Measurements from ENCODE around the gene TMEM138.
A peak's percentile ranks its signal among the peaks of the same experiment; 100 is the strongest.

Gene TMEM138

DNA sequence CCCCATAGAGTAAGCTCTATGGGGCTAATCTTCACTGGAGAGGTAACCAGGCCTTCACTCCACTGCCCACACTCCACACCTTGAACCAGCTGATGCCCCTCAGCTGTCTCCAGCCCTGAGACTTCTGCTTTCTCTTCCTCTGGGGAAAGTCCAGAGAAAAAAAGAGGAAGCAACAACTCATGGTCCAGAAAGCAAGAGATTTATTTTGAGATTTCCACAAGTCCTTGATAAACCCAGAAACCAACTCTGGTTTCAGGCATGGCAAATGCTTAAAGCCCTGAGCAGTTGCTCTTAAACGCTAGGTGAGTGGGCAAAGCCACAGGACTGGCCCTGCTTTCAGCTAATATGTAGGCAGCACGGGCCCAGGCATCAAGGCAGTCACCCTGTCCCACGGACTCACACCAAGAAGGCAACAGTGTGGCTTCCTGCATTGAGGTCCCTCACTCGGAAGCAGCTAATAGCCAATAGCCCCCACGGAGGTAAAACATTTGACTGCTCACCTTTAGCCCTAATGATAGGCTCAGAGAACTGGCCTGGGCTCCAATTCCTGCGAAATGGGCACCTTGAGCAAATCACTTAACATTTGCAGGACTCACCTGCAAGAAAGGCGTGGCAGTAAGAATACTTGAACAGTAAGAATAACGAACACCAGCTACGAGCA is 4.8 kb upstream of the TMEM138 start:
- DNase-seq (ENCODE audit: extremely low spot score), result no peak
- ChIA-PET CTCF (interaction anchor here (0.8 kb wide), 1 partner anchor 21 kb away, joined by 3 read pairs; no protein-coding TSS in a partner anchor), POLR2A (interaction anchor here (1.3 kb wide), 1 partner anchor 23 kb away, joined by 3 read pairs; no protein-coding TSS in a partner anchor)
- TF ChIP-seq SP1 (IDR thresholded peaks at IDR 0.05), result no peak
- no peak for TF ChIP-seq BHLHE40 (IDR thresholded peaks at IDR 0.05; ENCODE audit: borderline replicate concordance)
- TF ChIP-seq, protein P1, sequence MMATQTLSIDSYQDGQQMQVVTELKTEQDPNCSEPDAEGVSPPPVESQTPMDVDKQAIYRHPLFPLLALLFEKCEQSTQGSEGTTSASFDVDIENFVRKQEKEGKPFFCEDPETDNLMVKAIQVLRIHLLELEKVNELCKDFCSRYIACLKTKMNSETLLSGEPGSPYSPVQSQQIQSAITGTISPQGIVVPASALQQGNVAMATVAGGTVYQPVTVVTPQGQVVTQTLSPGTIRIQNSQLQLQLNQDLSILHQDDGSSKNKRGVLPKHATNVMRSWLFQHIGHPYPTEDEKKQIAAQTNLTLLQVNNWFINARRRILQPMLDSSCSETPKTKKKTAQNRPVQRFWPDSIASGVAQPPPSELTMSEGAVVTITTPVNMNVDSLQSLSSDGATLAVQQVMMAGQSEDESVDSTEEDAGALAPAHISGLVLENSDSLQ (IDR thresholded peaks at IDR 0.05), result no peak
- no peak for TF ChIP-seq FOXK2 (IDR thresholded peaks at IDR 0.05)
- no peak for TF ChIP-seq LEF1 (IDR thresholded peaks at IDR 0.05; ENCODE audit: borderline replicate concordance)
- no peak for TF ChIP-seq TARDBP (IDR thresholded peaks at IDR 0.05)
- TF ChIP-seq FOXA1 (IDR thresholded peaks at IDR 0.05), result no peak
- TF ChIP-seq NFRKB (IDR thresholded peaks at IDR 0.05), result no peak
- TF ChIP-seq CTBP1 (IDR thresholded peaks at IDR 0.05; ENCODE audit: borderline replicate concordance), result no peak
- no peak for TF ChIP-seq ZNF384 (IDR thresholded peaks at IDR 0.05)
- no peak for TF ChIP-seq SUZ12 (IDR thresholded peaks at IDR 0.05)
- TF ChIP-seq ARNT (IDR thresholded peaks at IDR 0.05), result no peak
- TF ChIP-seq HDGF (IDR thresholded peaks at IDR 0.05; ENCODE audit: borderline replicate concordance), result no peak
- no peak for TF ChIP-seq ELF4 (IDR thresholded peaks at IDR 0.05)
- no peak for TF ChIP-seq L3MBTL2 (conservative IDR thresholded peaks at IDR 0.05)

DNA sequence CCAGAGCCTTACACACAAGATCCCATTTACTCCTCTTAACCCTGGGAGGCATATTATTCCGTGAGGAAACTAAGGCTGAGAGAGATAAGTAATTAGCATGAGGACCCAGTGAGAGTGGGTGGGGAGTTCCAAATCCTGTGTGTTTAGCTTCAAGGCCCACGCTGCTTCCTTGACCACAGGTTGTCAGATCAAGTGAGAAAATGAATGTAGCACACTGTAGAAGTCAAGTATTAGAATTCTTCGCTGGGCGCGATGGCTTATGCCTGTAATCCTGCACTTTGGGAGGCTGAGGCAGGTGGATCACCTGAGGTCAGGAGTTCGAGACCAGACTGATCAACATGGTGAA is 4.3 kb upstream of the TMEM138 start:
- CTCF ChIA-PET, result interaction anchor here (0.8 kb wide), 1 partner anchor 22 kb away, joined by 3 read pairs; no protein-coding TSS in a partner anchor
- TF ChIP-seq BHLHE40 (IDR thresholded peaks at IDR 0.05; ENCODE audit: borderline replicate concordance) (no peak), SP1 (IDR thresholded peaks at IDR 0.05) (no peak)
- TF ChIP-seq, protein P1 (IDR thresholded peaks at IDR 0.05), result no peak
- no peak for DNase-seq (ENCODE audit: extremely low spot score)
- POLR2A ChIA-PET, result interaction anchor here (1.3 kb wide), 1 partner anchor 24 kb away, joined by 3 read pairs; no protein-coding TSS in a partner anchor

DNA sequence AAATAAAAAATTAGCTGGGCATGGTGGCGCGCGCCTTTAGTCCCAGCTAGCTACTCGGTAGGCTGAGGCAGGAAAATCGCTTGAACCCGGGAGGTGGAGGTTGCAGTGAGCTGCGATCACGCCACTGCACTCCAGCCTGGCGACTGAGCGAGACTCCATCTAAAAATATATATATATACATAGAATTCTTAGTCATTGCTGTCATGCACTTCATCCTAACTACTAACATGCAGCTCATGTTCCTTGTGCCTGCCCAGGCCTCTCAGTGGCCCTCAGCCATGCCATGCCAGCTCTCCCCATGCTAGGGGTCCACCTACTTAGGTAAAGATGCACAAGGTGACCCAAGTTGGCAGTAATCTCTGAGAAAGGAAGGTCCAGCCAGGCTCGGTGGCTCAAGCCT is 3.6 kb upstream of the TMEM138 start:
- ChIA-PET CTCF (no interaction called here), POLR2A (no interaction called here)
- DNase-seq (ENCODE audit: extremely low spot score), result no peak
- TF ChIP-seq FOXA1 (IDR thresholded peaks at IDR 0.05) (no peak), FOXK2 (IDR thresholded peaks at IDR 0.05) (no peak), ARNT (IDR thresholded peaks at IDR 0.05) (no peak), NFRKB (IDR thresholded peaks at IDR 0.05) (no peak), TARDBP (IDR thresholded peaks at IDR 0.05) (no peak), CTBP1 (IDR thresholded peaks at IDR 0.05; ENCODE audit: borderline replicate concordance) (no peak), SUZ12 (IDR thresholded peaks at IDR 0.05) (no peak)

DNA sequence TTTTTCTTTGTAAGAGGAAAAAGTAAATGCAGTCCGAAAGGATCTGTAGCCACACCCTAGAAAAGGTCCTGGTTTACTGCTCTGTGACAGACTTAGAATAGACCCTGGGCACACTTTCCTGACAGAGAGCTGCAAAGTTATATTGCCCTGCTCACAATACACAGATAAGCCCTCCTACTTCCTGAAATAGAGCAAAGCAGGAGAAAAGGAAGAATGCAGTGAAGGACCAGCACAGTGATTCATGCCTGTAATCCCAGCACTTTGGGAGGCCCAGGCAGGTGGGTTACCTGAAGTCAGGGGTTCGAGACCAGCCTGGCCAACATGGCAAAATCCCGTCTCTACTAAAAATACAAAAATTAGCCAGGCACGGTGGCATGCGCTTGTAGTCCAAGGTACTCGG is 2.7 kb upstream of the TMEM138 start:
- POLR2A ChIA-PET, result interaction anchor here (0.9 to 5.0 kb wide), 4 partner anchors 10 to 70 kb away, joined by 3 to 103 read pairs (median 52); partner anchors contain the start of genes CPSF7, DDB1, SDHAF2 and TKFC
- TF ChIP-seq BHLHE40 (IDR thresholded peaks at IDR 0.05; ENCODE audit: borderline replicate concordance), result no peak
- TF ChIP-seq ARNT (IDR thresholded peaks at IDR 0.05), result no peak
- DNase-seq (ENCODE audit: extremely low spot score), result no peak
- CTCF ChIA-PET, result interaction anchor here (0.7 to 1.6 kb wide), 2 partner anchors 8 to 23 kb away, joined by 3 to 5 read pairs; no protein-coding TSS in a partner anchor

DNA sequence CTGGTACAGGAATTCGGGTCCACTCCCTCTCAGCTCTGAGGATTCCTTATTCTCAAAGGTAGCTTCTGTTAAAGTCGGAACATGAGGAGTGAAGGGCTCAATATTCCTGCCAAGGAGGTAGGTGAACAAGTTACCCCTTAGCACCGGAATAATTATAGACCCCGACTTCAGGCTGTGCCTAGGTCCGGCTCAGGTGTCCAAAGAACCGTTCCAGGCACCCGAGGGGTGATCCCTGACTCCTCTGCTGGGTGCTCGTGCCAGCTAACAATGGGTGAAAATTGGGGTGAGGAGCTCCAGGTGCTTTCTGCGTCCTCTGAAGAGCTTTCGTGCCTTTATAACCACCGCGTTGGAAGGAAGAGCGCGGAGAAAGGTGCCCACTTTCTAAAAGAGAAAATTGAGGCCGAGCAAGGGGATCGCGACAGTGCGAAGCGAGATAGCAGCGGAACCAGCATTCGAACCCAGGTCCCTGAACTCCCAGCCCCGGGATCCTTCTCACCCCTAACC is 885 bp upstream of the TMEM138 start:
- no peak for TF ChIP-seq ARNT (IDR thresholded peaks at IDR 0.05)
- no peak for TF ChIP-seq ZNF384 (IDR thresholded peaks at IDR 0.05)
- no peak for TF ChIP-seq HDGF (IDR thresholded peaks at IDR 0.05; ENCODE audit: borderline replicate concordance)
- no peak for TF ChIP-seq FOXK2 (IDR thresholded peaks at IDR 0.05)
- TF ChIP-seq SP1 (IDR thresholded peaks at IDR 0.05), result no peak
- TF ChIP-seq BHLHE40 (IDR thresholded peaks at IDR 0.05; ENCODE audit: borderline replicate concordance), result no peak
- TF ChIP-seq ELF4 (IDR thresholded peaks at IDR 0.05), result no peak
- TF ChIP-seq FOXA1 (IDR thresholded peaks at IDR 0.05), result no peak
- TF ChIP-seq TARDBP (IDR thresholded peaks at IDR 0.05), result no peak
- TF ChIP-seq SUZ12 (IDR thresholded peaks at IDR 0.05), result no peak
- no peak for TF ChIP-seq NFRKB (IDR thresholded peaks at IDR 0.05)
- TF ChIP-seq FOXM1 (IDR thresholded peaks at IDR 0.05; ENCODE audit: borderline replicate concordance), result no peak
- TF ChIP-seq, protein P1 (IDR thresholded peaks at IDR 0.05), result no peak
- TF ChIP-seq LEF1 (IDR thresholded peaks at IDR 0.05; ENCODE audit: borderline replicate concordance), result no peak
- TF ChIP-seq CTBP1 (IDR thresholded peaks at IDR 0.05; ENCODE audit: borderline replicate concordance), result no peak
- no peak for DNase-seq (ENCODE audit: extremely low spot score)
- ChIA-PET CTCF (interaction anchor here (3.5 kb wide), 1 partner anchor 25 kb away, joined by 26 read pairs; no protein-coding TSS in a partner anchor), POLR2A (interaction anchor here (1.0 to 5.0 kb wide), 15 partner anchors 12 to 206 kb away, joined by 3 to 103 read pairs (median 10); partner anchors contain the start of genes CPSF7, DDB1, SDHAF2 and TKFC)

DNA sequence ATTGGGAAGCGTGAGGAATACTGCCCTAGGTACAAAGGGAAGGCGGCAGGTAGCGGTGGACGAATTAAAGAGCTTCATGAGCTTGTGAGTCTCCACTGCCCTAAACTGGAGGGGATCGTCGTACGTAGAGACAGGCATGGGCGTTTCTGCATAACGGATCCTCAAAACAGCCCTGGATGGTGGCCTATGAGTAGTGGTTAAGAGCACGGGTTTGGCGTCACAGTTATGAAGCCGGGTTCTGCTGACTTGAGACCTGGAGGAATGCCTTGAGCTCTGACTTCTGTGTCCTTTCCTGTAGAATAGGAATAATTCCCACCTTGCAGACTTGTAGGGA is 335 bp downstream of the TMEM138 start:
- ChIA-PET POLR2A (interaction anchor here (0.8 to 5.0 kb wide), 19 partner anchors 8 to 205 kb away, joined by 3 to 103 read pairs (median 6); partner anchors contain the start of genes CPSF7, DDB1, SDHAF2 and TKFC), CTCF (interaction anchor here (0.9 to 3.5 kb wide), 3 partner anchors 22 to 29 kb away, joined by 3 to 26 read pairs (median 16); no protein-coding TSS in a partner anchor)
- DNase-seq (ENCODE audit: extremely low spot score), result peak; percentile 27
- TF ChIP-seq FOXM1 (IDR thresholded peaks at IDR 0.05; ENCODE audit: borderline replicate concordance), result no peak
- no peak for TF ChIP-seq ELF4 (IDR thresholded peaks at IDR 0.05)
- no peak for TF ChIP-seq FOXA1 (IDR thresholded peaks at IDR 0.05)
- TF ChIP-seq HDGF (IDR thresholded peaks at IDR 0.05; ENCODE audit: borderline replicate concordance), result no peak
- no peak for TF ChIP-seq SUZ12 (IDR thresholded peaks at IDR 0.05)
- no peak for TF ChIP-seq TARDBP (IDR thresholded peaks at IDR 0.05)
